Measurements from ENCODE around the gene CEBPE. TPM values are rescaled to one million over a fixed set of nuclear protein-coding genes. Genes with fewer than 3 reads are reported as not detected.

CEBPE gene
- total RNA-seq, 1 experiment from 2014 or later, result not detected

DNA sequence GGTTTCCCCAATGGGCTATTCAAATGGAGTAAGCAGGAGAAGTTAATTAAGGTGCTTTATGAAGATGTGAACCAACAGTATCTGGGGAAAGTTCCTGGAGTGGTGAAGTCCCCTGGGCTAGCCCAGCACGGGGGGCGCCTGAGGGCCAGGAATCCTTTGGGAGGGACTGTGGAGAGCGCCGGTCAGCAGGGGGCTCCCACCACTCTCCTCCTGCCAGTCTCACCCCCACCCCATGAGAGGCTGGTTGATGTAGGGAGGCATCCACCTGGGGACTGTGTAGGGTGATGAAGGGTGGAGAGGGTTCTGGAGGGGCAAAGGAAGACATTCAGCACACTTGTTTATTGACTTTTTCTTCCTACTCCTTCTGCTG is 4.4 kb downstream of the CEBPE start (continued):
- TF ChIP-seq, protein P1, sequence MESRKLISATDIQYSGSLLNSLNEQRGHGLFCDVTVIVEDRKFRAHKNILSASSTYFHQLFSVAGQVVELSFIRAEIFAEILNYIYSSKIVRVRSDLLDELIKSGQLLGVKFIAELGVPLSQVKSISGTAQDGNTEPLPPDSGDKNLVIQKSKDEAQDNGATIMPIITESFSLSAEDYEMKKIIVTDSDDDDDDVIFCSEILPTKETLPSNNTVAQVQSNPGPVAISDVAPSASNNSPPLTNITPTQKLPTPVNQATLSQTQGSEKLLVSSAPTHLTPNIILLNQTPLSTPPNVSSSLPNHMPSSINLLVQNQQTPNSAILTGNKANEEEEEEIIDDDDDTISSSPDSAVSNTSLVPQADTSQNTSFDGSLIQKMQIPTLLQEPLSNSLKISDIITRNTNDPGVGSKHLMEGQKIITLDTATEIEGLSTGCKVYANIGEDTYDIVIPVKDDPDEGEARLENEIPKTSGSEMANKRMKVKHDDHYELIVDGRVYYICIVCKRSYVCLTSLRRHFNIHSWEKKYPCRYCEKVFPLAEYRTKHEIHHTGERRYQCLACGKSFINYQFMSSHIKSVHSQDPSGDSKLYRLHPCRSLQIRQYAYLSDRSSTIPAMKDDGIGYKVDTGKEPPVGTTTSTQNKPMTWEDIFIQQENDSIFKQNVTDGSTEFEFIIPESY (IDR thresholded peaks at IDR 0.05; ENCODE audit: extremely low read depth, insufficient replicate concordance, low read length), result no peak
- TF ChIP-seq, protein P2, sequence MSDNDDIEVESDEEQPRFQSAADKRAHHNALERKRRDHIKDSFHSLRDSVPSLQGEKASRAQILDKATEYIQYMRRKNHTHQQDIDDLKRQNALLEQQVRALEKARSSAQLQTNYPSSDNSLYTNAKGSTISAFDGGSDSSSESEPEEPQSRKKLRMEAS (IDR thresholded peaks at IDR 0.05), result no peak
- TF ChIP-seq SIN3A (IDR thresholded peaks at IDR 0.05; ENCODE audit: low read depth), result no peak

DNA sequence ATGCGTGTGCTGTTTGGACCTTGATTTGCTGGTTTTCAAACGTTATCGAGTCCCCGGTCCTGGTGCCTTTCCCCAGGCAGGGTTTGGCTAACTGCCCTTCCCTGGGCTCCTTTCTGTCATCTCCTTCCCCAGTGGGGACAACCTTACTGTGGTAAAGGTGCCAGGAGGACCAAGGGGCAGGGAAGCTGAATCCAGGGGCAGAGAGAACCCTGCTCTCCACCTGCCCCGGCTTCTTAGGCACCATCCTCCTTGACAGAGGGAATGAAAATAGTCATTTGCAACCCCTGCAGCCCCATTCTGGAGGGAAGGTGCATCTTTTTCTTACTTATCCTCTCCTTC is 5.0 kb downstream of the CEBPE start:
- CTCF ChIA-PET, result interaction anchor here (1.1 kb wide), 1 partner anchor 128 kb away, joined by 3 read pairs; no protein-coding TSS in a partner anchor
- no peak overlapping the region for H3K9ac ChIP-seq (ENCODE audit: low read length)
- no peak for ATAC-seq

More for the DNA sequence above, 5.0 kb downstream of the CEBPE start:
- DNase-seq (ENCODE audit: low read depth, low spot score), result no peak
- no peaks in the 10 kb centered on the region for H3K36me3 ChIP-seq (ENCODE audit: control insufficient read depth in 1 of 2, insufficient read depth in 2 of 2, low read length in 2 of 2)
- H4K20me1 ChIP-seq (ENCODE audit: insufficient read depth), result no peaks in the 10 kb centered on the region
- H3K4me2 ChIP-seq (ENCODE audit: low read length), result no peak overlapping the region
- no peaks in the 10 kb centered on the region for H3K79me2 ChIP-seq (ENCODE audit: insufficient read depth, low read length)
- ChIA-PET POLR2A (no interaction called here), RAD21 (ENCODE audit: low non-redundant PET in 1 of 2, low total read pairs in 2 of 2, uncharacterized antibody in 2 of 2, unreplicated experiment in 2 of 2) (no interaction called here)
- H3K9me3 ChIP-seq (ENCODE audit: control insufficient read depth in 1 of 2, insufficient read depth in 1 of 2, low read depth in 1 of 2, low read length in 2 of 2), result no peaks in the 10 kb centered on the region
- TF ChIP-seq TCF7L2 (IDR thresholded peaks at IDR 0.05; ENCODE audit: borderline replicate concordance, extremely low read depth, insufficient read depth, insufficient read length) (no peak), ZNF274 (IDR thresholded peaks at IDR 0.05; ENCODE audit: low read depth, low read length) (no peak), SIN3A (IDR thresholded peaks at IDR 0.05; ENCODE audit: low read depth) (no peak), SRF (IDR thresholded peaks at IDR 0.05; ENCODE audit: low read depth) (no peak), EGR1 (IDR thresholded peaks at IDR 0.05; ENCODE audit: low read depth) (no peak), EZH2phosphoT487 (IDR thresholded peaks at IDR 0.05; ENCODE audit: borderline replicate concordance) (no peak), RAD21 (IDR thresholded peaks at IDR 0.05; ENCODE audit: low read depth) (no peak), EZH2 (IDR thresholded peaks at IDR 0.05) (no peak)
- TF ChIP-seq, protein P2 (IDR thresholded peaks at IDR 0.05), result no peak
- peaks cover 12 to 23% of the 10 kb centered on the region in 2 experiments for H3K4me1 ChIP-seq (ENCODE audit: control insufficient read depth in 1 of 2, insufficient read depth in 2 of 2, low read length in 2 of 2)
- H3K9me2 ChIP-seq (ENCODE audit: insufficient read depth), result no peaks in the 10 kb centered on the region
- BruUV-seq (replicated peaks), result no TSS peak
- H3K4me3 ChIP-seq (replicated peaks in 1 of 2; ENCODE audit: low read depth in 1 of 2, low read length in 2 of 2), result no peak overlapping the region
- peaks cover 20% of the 10 kb centered on the region; the same call in 1 of the 2 replicates for H3K27me3 ChIP-seq (ENCODE audit: insufficient read depth, low read length)
- intact Hi-C loops (cut with micrococcal nuclease), result no loop called here
- no peak overlapping the region for H3K27ac ChIP-seq (ENCODE audit: low read depth, low read length)
- no peak overlapping the region for H2AFZ ChIP-seq (ENCODE audit: low read depth, low read length, poor library complexity, severe bottlenecking)
